NCI-H510A treated with DMSO at 0.1 percent for 48 hours (cell line): ENCODE measurements around the gene TNK2.
"Not testable (repeated sequence)": the region's sequence is repeated elsewhere in the genome, so short reads cannot be mapped to it uniquely, and the experiment has no call there.

ENCODE experiments used
- DNase-seq: peaks from one replicate; lab custom pipeline; 2025; lab: John Stamatoyannopoulos, UW

TNK2 gene

GRCh38 chr3:195850857-195851543 is 57.4 kb downstream of the TNK2 start:
- DNase-seq: peak; percentile 93

- peak; percentile 9 for DNase-seq
Measured at GRCh38 chr3:195849322-195850074, 58.9 kb downstream of the TNK2 start.

GRCh38 chr3:195847055-195847950 is 61.0 kb downstream of the TNK2 start:
- DNase-seq: no peak

- DNase-seq: no peak
Measured at GRCh38 chr3:195845483-195845882, 62.9 kb downstream of the TNK2 start.

GRCh38 chr3:195844671-195845218 is 63.6 kb downstream of the TNK2 start:
- no peak for DNase-seq

- DNase-seq: no peak
Measured at GRCh38 chr3:195839260-195840010, 68.9 kb downstream of the TNK2 start.

GRCh38 chr3:195838714-195839113 is 69.6 kb downstream of the TNK2 start:
- no peak for DNase-seq

GRCh38 chr3:195836476-195837135 is 71.7 kb downstream of the TNK2 start:
- no peak for DNase-seq

- no peak for DNase-seq
Measured at GRCh38 chr3:195835791-195836190, 72.6 kb downstream of the TNK2 start.

GRCh38 chr3:195834675-195835583 is 73.4 kb downstream of the TNK2 start:
- DNase-seq: no peak

GRCh38 chr3:195829897-195830254 is 78.5 kb downstream of the TNK2 start:
- no peak for DNase-seq

GRCh38 chr3:195828762-195829161 is 79.6 kb downstream of the TNK2 start:
- DNase-seq: no peak

GRCh38 chr3:195825857-195826804 is 82.2 kb downstream of the TNK2 start:
- DNase-seq: no peak

- no peak for DNase-seq
Measured at GRCh38 chr3:195825191-195825588, 83.2 kb downstream of the TNK2 start.

GRCh38 chr3:195824425-195825190 is 83.7 kb downstream of the TNK2 start:
- not testable (repeated sequence) for DNase-seq

GRCh38 chr3:195823999-195824398 is 84.4 kb downstream of the TNK2 start:
- no peak for DNase-seq

GRCh38 chr3:195823280-195823679 is 85.1 kb downstream of the TNK2 start:
- DNase-seq: no peak

- DNase-seq: no peak
Measured at GRCh38 chr3:195822131-195822696, 86.1 kb downstream of the TNK2 start.
